IPS DF 6.9 (cell line): ENCODE results near the gene TIGIT.
A peak's percentile ranks its signal among the peaks of the same experiment; 100 is the strongest.

Experiments
- DNase-seq: peaks from one replicate; pipeline ENCODE4 v3.0.0-alpha.2; 2013; ENCODE audit warnings: low read depth, low spot score
- H3K27ac ChIP-seq: one replicate; pipeline ENCODE4 v1.5.1; 2013; ENCODE audit warnings: low read length, control low read depth
- H3K27me3 ChIP-seq: 2 replicates; pipeline ENCODE4 v1.6.1; 2013; ENCODE audit warnings: mild to moderate bottlenecking, low read length; ENCODE audit not compliant: control insufficient read depth, insufficient read depth
- H3K36me3 ChIP-seq: 2 replicates; pipeline ENCODE4 v1.6.1; 2013; ENCODE audit warnings: low read length; ENCODE audit not compliant: control insufficient read depth, insufficient read depth
- H3K4me1 ChIP-seq: 2 replicates; pipeline ENCODE4 v1.6.1; 2013; ENCODE audit warnings: low read length; ENCODE audit not compliant: control insufficient read depth, insufficient read depth
- H3K4me3 ChIP-seq: 2 replicates; pipeline ENCODE4 v1.5.1; 2013; ENCODE audit warnings: mild to moderate bottlenecking, low read length
- H3K9me3 ChIP-seq: 2 replicates; pipeline ENCODE4 v1.6.1; 2013; ENCODE audit warnings: low read length, inconsistent platforms; ENCODE audit not compliant: control insufficient read depth, insufficient read depth
- WGBS: extraction: QIAGEN DNeasy Blood & Tissue Kit; methylation state at CpG from one replicate; pipeline ENCODE4 v1.1.7; 2013; ENCODE audit warnings: mixed read lengths, missing lambda C conversion rate; ENCODE audit not compliant: insufficient read length, insufficient coverage; 5-methylcytosine and 5-hydroxymethylcytosine counted together

TIGIT gene

DNA sequence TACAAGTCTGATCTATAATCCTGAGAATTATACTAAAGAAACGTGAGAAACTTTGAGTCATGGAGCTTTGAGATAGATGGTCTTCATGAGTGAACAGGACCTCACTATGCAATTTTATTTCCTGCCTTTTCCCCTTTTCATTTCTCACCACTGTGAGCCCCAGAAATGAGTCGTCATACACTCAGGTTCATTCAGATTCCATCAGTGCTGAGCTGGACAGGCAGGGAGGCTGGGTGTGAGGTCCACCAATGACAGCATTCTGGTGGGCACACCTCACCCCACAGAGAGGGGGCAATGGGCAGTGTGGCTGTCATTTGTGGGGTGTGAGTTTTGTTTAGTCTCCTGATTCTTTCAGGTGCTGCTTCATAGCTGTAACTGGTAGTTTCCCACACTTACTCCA, 16.9 kb downstream of the TIGIT start:
- H3K27me3 ChIP-seq = no peaks in the 10 kb centered on the region
- no peaks in the 10 kb centered on the region for H3K36me3 ChIP-seq
- no peak overlapping the region for H3K27ac ChIP-seq
- H3K4me3 ChIP-seq = no peak overlapping the region
- H3K4me1 ChIP-seq = no peaks in the 10 kb centered on the region
- DNase-seq = no peak
- no CpG with 5 or more reads among the region's 2 CpGs for WGBS
- no peaks in the 10 kb centered on the region for H3K9me3 ChIP-seq

DNA sequence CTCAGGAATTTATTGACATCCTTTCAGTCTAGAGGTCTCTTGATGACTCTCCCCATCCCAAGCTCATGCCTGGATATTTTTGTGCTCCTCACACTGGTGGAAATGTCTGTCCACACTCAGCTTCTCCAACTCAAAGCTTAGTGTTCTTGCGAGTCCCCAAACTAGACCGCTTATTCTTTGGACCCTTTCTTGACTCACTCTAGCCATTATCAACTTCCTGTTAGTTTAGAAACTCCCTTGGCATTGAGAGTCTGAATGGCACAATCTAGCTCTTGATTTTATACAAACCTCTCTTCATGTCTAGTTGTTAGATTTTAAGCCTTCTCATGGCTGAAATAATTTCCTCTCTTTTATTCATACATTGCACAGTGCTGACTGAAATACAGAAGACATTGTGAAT, 19.6 kb downstream of the TIGIT start:
- no peak overlapping the region for H3K27ac ChIP-seq
- no CpG with 5 or more reads among the region's 2 CpGs for WGBS
- no peaks in the 10 kb centered on the region for H3K27me3 ChIP-seq

DNA sequence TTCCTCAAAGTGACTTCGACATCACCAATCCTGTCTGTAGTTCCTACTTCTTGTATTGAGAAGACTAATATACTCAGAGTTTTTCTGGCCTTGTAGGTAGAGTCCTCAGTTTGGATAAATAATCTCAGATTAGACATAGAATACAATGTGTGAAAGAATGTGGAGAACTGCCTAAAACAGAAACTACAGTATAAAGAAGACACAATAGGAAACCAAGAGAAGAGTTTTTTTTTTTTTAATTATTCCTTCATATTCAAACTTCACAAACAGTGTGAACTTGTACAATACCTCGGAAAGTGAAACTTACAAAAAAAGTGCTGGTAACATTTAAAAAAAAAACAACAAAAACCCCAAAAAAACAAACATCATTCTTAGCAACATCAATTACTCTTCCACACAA, 20.5 kb downstream of the TIGIT start:
- Histone ChIP-seq H3K36me3 (no peaks in the 10 kb centered on the region), H3K4me1 (peaks cover 5% of the 10 kb centered on the region; the same call in 1 of the 2 replicates), H3K27ac (no peak overlapping the region), H3K4me3 (no peak overlapping the region), H3K9me3 (no peaks in the 10 kb centered on the region), H3K27me3 (no peaks in the 10 kb centered on the region)
- DNase-seq = no peak
- no CpG with 5 or more reads among the region's 2 CpGs for WGBS

More for the DNA sequence above, 19.6 kb downstream of the TIGIT start:
- no peak for DNase-seq
- peaks cover 4% of the 10 kb centered on the region; the same call in 1 of the 2 replicates for H3K4me1 ChIP-seq
- H3K36me3 ChIP-seq = no peaks in the 10 kb centered on the region
- no peak overlapping the region for H3K4me3 ChIP-seq
- H3K9me3 ChIP-seq = no peaks in the 10 kb centered on the region

DNA sequence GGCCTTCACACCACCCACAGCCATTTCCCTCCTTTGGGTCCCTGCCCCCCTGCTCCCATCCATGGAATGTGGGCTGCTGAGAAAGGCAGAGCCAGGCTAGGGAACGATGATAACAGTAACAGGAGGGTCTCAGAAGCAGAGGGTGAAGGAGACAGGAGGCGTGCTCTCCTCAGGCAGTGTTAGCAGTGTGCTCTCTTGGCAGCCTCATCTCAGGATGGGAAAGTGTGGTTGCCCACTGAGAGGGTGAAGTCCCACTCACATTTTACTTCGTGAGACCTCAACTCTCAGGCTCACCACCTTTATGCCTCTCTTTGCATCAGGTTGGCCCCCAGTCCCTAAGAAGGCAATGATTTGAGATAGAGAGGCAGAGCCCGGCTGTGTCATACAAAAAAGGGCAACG, 24.5 kb downstream of the TIGIT start:
- no peak for DNase-seq
- no peaks in the 10 kb centered on the region for H3K9me3 ChIP-seq
- H3K36me3 ChIP-seq = no peaks in the 10 kb centered on the region
- H3K27me3 ChIP-seq = no peaks in the 10 kb centered on the region
- no peak overlapping the region for H3K4me3 ChIP-seq
- H3K27ac ChIP-seq = no peak overlapping the region
- H3K4me1 ChIP-seq = peaks cover 5% of the 10 kb centered on the region; the same call in 1 of the 2 replicates
- WGBS = no CpG with 5 or more reads among the region's 5 CpGs

DNA sequence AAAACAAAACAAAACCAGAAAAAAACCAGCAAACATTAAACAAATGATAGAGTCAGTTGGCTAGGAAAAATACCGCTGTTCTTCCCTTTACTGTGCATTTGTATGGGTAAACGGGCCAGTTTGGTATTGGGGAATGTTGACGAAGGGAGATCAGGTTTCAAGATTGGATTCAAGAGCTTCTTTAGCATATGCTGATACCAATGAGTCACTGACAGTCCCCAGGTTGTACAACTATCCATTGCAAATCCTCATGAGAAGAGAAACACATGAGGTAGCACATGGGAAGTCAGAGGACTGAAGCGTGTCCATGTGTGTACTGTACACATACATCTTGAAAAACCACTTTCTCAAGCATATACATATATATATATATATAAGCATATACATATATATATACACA, 25.6 kb downstream of the TIGIT start:
- Histone ChIP-seq H3K9me3 (no peaks in the 10 kb centered on the region), H3K4me3 (no peak overlapping the region), H3K4me1 (peaks cover 5% of the 10 kb centered on the region; the same call in 1 of the 2 replicates), H3K36me3 (no peaks in the 10 kb centered on the region), H3K27ac (no peak overlapping the region), H3K27me3 (no peaks in the 10 kb centered on the region)
- DNase-seq = peak; percentile 45
- no CpG with 5 or more reads among the region's 4 CpGs for WGBS

DNA sequence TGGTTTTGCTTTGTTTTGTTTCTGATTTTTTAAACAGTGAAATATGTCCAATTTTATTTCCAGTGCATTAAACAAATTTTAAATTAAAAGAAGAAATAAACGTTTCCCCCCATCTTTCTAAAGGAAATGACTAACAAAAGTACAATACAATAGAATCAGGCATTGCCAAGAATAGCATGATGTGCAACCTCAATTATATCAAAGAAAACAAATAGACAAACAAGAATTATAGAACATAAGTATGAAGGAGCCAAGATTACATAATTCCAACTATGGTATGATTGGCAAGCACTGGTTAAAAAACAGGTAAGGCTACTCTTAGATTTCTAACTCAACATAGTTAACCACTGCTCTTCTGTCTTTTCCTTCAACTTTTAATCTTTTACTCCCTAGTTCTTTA, 26.4 kb downstream of the TIGIT start:
- Histone ChIP-seq H3K4me1 (peaks cover 5% of the 10 kb centered on the region; the same call in 1 of the 2 replicates), H3K4me3 (no peak overlapping the region), H3K9me3 (no peaks in the 10 kb centered on the region), H3K27ac (no peak overlapping the region), H3K27me3 (no peaks in the 10 kb centered on the region), H3K36me3 (no peaks in the 10 kb centered on the region)
- no CpG with 5 or more reads among the region's 1 CpG for WGBS
- DNase-seq = no peak

DNA sequence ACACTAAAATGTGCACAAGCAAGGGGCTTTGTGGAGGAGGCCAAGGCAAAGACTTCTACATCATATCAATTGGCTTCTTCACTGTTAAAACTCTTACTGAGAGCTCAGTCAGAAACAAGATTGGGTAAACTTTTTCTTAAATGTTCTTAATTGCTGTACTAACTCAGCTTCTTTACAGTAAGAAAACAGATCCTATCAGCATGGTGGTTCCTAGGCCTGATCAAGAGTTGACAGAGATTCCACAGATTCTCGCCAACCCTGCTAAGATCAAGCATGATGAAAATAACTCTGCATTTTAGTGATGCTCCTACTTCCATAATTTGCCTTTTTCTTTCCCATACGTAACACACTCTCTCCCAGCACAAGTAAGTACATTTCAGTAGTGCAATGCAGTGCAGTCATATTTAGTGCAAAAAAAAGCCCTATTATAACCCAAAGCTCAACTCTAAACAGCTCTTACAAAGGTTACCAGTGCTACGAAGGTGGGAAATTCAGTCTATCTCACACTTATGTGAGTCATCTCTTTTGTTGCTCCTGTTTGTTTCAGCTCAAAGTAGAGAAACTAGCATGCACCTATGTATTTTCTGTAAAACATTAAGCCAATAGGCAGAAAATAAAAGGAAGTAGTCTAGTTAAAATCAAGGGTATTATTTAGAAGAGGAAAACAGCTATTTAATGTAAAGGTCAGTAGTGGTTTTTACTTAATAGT, 29.9 kb downstream of the TIGIT start:
- no peak for DNase-seq
- H3K4me1 ChIP-seq = no peaks in the 10 kb centered on the region
- H3K4me3 ChIP-seq = no peak overlapping the region
- no peaks in the 10 kb centered on the region for H3K9me3 ChIP-seq
- no peaks in the 10 kb centered on the region for H3K27me3 ChIP-seq
- H3K36me3 ChIP-seq = no peaks in the 10 kb centered on the region
- H3K27ac ChIP-seq = no peak overlapping the region
- WGBS = no CpG with 5 or more reads among the region's 3 CpGs

DNA sequence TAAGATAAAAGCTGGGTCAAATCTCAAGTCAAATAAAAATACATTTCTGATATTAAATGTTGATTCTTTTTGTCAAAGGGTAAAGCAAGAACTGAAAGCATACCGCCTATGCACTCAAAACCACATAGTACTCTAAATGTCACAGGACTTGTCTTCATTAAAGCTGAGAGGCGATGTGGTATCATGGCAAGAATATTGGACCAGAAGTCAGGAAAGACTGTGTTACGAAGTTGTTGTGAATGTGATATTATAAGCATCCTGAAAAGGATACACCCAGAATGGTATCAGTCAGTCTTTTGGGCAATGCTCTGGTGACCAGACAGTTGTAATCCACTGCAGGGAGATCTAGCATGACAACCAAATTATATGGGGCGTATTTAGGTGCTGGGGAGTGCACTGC, 33.8 kb downstream of the TIGIT start:
- Histone ChIP-seq H3K27me3 (no peaks in the 10 kb centered on the region), H3K36me3 (no peaks in the 10 kb centered on the region), H3K4me1 (no peaks in the 10 kb centered on the region), H3K27ac (no peak overlapping the region), H3K4me3 (no peak overlapping the region), H3K9me3 (no peaks in the 10 kb centered on the region)
- no peak for DNase-seq
- no CpG with 5 or more reads among the region's 4 CpGs for WGBS

DNA sequence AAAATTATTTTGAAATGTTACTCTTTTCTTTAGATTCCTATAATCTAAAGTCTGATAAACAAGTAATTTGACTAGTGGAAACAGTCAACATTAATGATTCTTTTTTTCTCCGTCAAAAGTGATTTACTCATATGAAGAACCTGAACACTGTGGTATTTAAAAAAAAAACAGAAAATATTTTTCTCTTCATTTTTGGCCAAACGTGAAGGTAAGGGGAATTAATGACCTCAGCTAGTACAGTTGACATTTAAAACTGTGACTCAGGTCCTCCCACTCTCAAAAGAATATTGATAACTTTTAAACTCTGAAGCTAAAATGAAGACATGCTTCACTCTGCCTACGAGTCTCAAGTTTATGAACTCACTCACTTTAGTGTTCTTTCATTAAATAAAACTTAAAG, 34.5 kb downstream of the TIGIT start:
- no peak overlapping the region for H3K27ac ChIP-seq
- H3K4me1 ChIP-seq = peaks cover 2% of the 10 kb centered on the region; the same call in 1 of the 2 replicates
- H3K36me3 ChIP-seq = no peaks in the 10 kb centered on the region
- no peaks in the 10 kb centered on the region for H3K27me3 ChIP-seq
- no peak overlapping the region for H3K4me3 ChIP-seq
- H3K9me3 ChIP-seq = no peaks in the 10 kb centered on the region
- no CpG with 5 or more reads among the region's 3 CpGs for WGBS
- DNase-seq = no peak

DNA sequence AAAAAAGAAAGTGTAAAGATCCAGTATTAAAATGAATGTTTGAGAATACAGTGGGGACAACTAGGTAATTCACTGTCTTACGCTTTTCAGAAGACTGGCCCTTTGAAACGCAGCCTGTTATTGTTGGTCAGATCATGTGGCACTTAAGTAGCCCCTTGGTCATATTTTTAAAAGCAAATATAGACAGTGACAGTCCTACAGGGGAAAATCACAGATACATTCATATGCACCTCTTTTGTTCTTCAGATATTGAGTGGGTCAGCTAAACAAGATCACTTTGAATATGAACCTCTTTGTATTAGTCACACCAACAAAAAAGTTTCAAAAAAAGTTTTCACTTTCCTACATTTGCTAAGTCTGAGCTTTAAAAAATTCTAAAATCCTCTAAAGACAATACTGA, 36.0 kb downstream of the TIGIT start:
- no peaks in the 10 kb centered on the region for H3K36me3 ChIP-seq
- DNase-seq = no peak
- H3K4me1 ChIP-seq = peaks cover 2% of the 10 kb centered on the region; the same call in 1 of the 2 replicates
- H3K4me3 ChIP-seq = no peak overlapping the region
- H3K27ac ChIP-seq = no peak overlapping the region
- no CpG with 5 or more reads among the region's 2 CpGs for WGBS
- no peaks in the 10 kb centered on the region for H3K27me3 ChIP-seq
- no peaks in the 10 kb centered on the region for H3K9me3 ChIP-seq

DNA sequence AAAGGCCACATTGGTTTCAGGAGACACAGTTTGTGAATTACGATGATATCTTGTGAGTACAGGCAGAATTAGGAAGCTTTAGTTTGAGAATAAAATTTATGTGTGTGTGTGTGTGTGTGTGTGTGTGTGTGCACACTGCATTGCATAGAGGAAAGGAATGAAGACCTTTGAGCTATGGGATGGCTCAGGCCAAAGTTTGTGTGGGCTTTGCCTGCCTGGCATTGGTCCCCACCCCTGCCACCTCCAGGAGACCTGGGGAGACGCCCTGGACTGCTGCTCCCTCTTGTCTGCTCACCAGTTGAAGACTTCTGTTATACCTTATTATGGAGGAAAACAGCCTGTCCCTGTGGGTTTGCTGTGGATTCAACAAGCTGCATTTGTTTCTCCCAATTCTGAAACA, 37.2 kb downstream of the TIGIT start:
- H3K27me3 ChIP-seq = no peaks in the 10 kb centered on the region
- H3K4me3 ChIP-seq = no peak overlapping the region
- no peaks in the 10 kb centered on the region for H3K36me3 ChIP-seq
- H3K27ac ChIP-seq = no peak overlapping the region
- peaks cover 2% of the 10 kb centered on the region; the same call in 1 of the 2 replicates for H3K4me1 ChIP-seq
- no peaks in the 10 kb centered on the region for H3K9me3 ChIP-seq
- WGBS = 100% methylated on average over 1 of the region's 2 CpGs
- no peak for DNase-seq
